Liver (tissue), 9 donors: ENCODE measurements around the gene TMEM135. TPM values are rescaled to one million over a fixed set of nuclear protein-coding genes. Genes with fewer than 3 reads are reported as not detected.
"Not testable (repeated sequence)": the region's sequence is repeated elsewhere in the genome, so short reads cannot be mapped to it uniquely, and the experiment has no call there.

Experiments
- DNase-seq: peaks from one replicate; pipeline ENCODE4 v3.0.0-alpha.2; 2017; ENCODE audit warnings: low spot score
- H3K27ac ChIP-seq, 2 donors: one replicate each; pipeline ENCODE4 v1.7.0; 2013; ENCODE audit warnings: inconsistent platforms in 2 of 2, low read length in 2 of 2, control low read depth in 1 of 2, low read depth in 1 of 2, mild to moderate bottlenecking in 1 of 2
- H3K27me3 ChIP-seq, 4 donors: one replicate each; pipeline versions ENCODE4 v1.6.1 to v1.7.0; 2013; ENCODE audit warnings: low read length in 3 of 4, inconsistent platforms in 1 of 4, mild to moderate bottlenecking in 1 of 4, moderate library complexity in 1 of 4; ENCODE audit not compliant: control insufficient read depth in 4 of 4, insufficient read depth in 4 of 4
- H3K36me3 ChIP-seq, 4 donors: one replicate each; pipeline versions ENCODE4 v1.6.1 to v1.7.0; 2013; ENCODE audit warnings: low read length in 3 of 4, mild to moderate bottlenecking in 3 of 4, low read depth in 1 of 4, moderate library complexity in 1 of 4; ENCODE audit not compliant: control insufficient read depth in 4 of 4, insufficient read depth in 3 of 4
- H3K4me1 ChIP-seq, 4 donors: one replicate each; pipeline versions ENCODE4 v1.6.1 to v1.7.0; 2013; ENCODE audit warnings: low read length in 3 of 4, mild to moderate bottlenecking in 3 of 4, moderate library complexity in 1 of 4; ENCODE audit not compliant: control insufficient read depth in 4 of 4, insufficient read depth in 4 of 4
- H3K4me3 ChIP-seq, 3 donors: one replicate each; pipeline versions ENCODE4 v1.6.1 to v1.7.0; 2013; ENCODE audit warnings: low read length in 3 of 3, control low read depth in 1 of 3, low read depth in 1 of 3, mild to moderate bottlenecking in 1 of 3
- H3K9ac ChIP-seq, 2 donors: one replicate each; pipeline ENCODE4 v1.7.0; 2013; ENCODE audit warnings: low read length in 2 of 2, mild to moderate bottlenecking in 2 of 2, moderate library complexity in 2 of 2, control low read depth in 1 of 2, low read depth in 1 of 2
- H3K9me3 ChIP-seq, 4 donors: one replicate each; pipeline versions ENCODE4 v1.6.1 to v1.7.0; 2013; ENCODE audit warnings: low read length in 3 of 4; ENCODE audit not compliant: control insufficient read depth in 4 of 4
- CTCF ChIP-seq: fragments of 150-350 bp; IDR thresholded peaks from 2 replicates; pipeline ENCODE4 v1.5.1; 2017; ENCODE audit warnings: improper control_type of control experiment, low read depth, low read length; ENCODE audit not compliant: missing input control
- EGR1 ChIP-seq, 2 donors: IDR thresholded peaks; 2 replicates each; pipeline ENCODE4 v1.6.1; 2016 to 2018; ENCODE audit warnings: antibody characterized with exemption in 2 of 2, low read depth in 2 of 2
- FOXA1 ChIP-seq: IDR thresholded peaks from 2 replicates; pipeline ENCODE4 v1.6.1; 2016; ENCODE audit warnings: antibody characterized with exemption
- HNF4A ChIP-seq, 2 donors: conservative IDR thresholded peaks; 2 replicates each; pipeline ENCODE4 v1.6.1; 2016; ENCODE audit warnings: antibody characterized with exemption in 2 of 2, mild to moderate bottlenecking in 2 of 2
- HNF4G ChIP-seq: IDR thresholded peaks from 2 replicates; pipeline ENCODE4 v1.6.1; 2016; ENCODE audit warnings: antibody characterized with exemption
- NR2F2 ChIP-seq: IDR thresholded peaks from 2 replicates; pipeline ENCODE4 v1.6.1; 2016; ENCODE audit warnings: antibody characterized with exemption
- RAD21 ChIP-seq, 2 donors: IDR thresholded peaks; 2 replicates each; pipeline ENCODE4 v1.6.1; 2016; ENCODE audit warnings: antibody characterized with exemption in 2 of 2, mild to moderate bottlenecking in 2 of 2
- REST ChIP-seq: IDR thresholded peaks from 2 replicates; pipeline ENCODE4 v1.6.1; 2016; ENCODE audit warnings: antibody characterized with exemption, mild to moderate bottlenecking
- SP1 ChIP-seq: IDR thresholded peaks from 2 replicates; pipeline ENCODE4 v1.6.1; 2018; ENCODE audit warnings: antibody characterized with exemption, mild to moderate bottlenecking
- TAF1 ChIP-seq: conservative IDR thresholded peaks from 2 replicates; pipeline ENCODE4 v1.6.1; 2016; ENCODE audit warnings: antibody characterized with exemption, mild to moderate bottlenecking
- WGBS: extraction: QIAGEN DNeasy Blood & Tissue Kit; methylation state at CpG from one replicate; pipeline ENCODE4 v1.1.7; 2013; 5-methylcytosine and 5-hydroxymethylcytosine counted together
- polyA plus RNA-seq, 2 donors: library from polyadenylated mRNA; stranded (reverse) in 1 of 2; unstranded in 1 of 2; fragments of 200-250 nt in 1 of 2; fragments of >200 nt in 1 of 2; fragmentation: Nextera tagmentation in 1 of 2; extraction: Ambion mirVana in 1 of 2; gene quantifications; one replicate each; pipeline versions ENCODE4 v1.2.1 to v1.2.3, GENCODE V29; 2013 to 2015
- total RNA-seq, 2 donors: library from RNA; depleted of rRNA; stranded (reverse); fragments of >200 nt; gene quantifications; one replicate each; pipeline ENCODE4 v1.2.3, GENCODE V29; 2014
- TF ChIP-seq, protein P1 (sequence below): IDR thresholded peaks from 2 replicates; pipeline ENCODE4 v1.6.1; 2016; ENCODE audit warnings: antibody characterized with exemption
- donor health status: healthy.
- donor health status: healthy.
- donor health status: healthy.
- donor health status: healthy.
- donor health status: healthy.

The TMEM135 gene
- total and polyA plus RNA-seq, 4 donors, result 10.0 to 38.9 (median 23.5) TPM

DNA sequence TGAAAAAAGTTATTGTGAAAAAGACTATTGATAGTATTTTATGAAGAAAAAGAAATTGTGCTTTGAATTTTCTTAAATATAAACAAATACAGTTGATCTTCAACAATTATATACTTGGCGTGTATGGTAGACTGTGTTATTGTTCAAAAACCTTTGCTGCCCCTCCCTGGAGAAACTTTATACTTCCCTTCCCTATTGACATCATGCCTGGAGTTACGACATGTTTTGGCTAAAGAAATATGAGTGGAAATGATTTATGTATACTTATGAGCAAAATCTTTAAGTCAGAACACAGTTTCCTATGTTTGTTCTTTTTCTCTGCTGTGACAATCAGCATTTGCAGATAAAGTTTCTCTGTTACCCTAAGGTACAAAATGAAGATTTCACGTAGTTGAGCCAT is 243.8 kb downstream of the TMEM135 start:
- no peaks in the 10 kb centered on the region for H3K27me3 ChIP-seq
- peaks cover 2 to 10% (median 7%) of the 10 kb centered on the region in 4 donors for H3K4me1 ChIP-seq
- no peak for DNase-seq
- H3K4me3 ChIP-seq, result no peak overlapping the region
- H3K9ac ChIP-seq, result no peak overlapping the region
- TF ChIP-seq CTCF (peak; percentile 24), RAD21 (IDR thresholded peaks at IDR 0.05) (peak; percentile 63 to 67), HNF4A (conservative IDR thresholded peaks at IDR 0.05) (no peak)
- no peaks in the 10 kb centered on the region for H3K9me3 ChIP-seq
- WGBS, result 66% methylated on average over 3 of the region's 3 CpGs
- H3K36me3 ChIP-seq, result no peaks in the 10 kb centered on the region
- no peak overlapping the region for H3K27ac ChIP-seq

- no peak overlapping the region for H3K27ac ChIP-seq
- peaks cover 2 to 10% (median 7%) of the 10 kb centered on the region in 4 donors for H3K4me1 ChIP-seq
- no peak overlapping the region for H3K4me3 ChIP-seq
- TF ChIP-seq CTCF (no peak), HNF4A (conservative IDR thresholded peaks at IDR 0.05) (no peak), FOXA1 (no peak), SP1 (no peak), HNF4G (no peak), TAF1 (no peak), REST (no peak), RAD21 (IDR thresholded peaks at IDR 0.05) (no peak), EGR1 (IDR thresholded peaks at IDR 0.05; ENCODE audit: low read depth in 2 of 2) (no peak), NR2F2 (no peak)
- TF ChIP-seq, protein P1, sequence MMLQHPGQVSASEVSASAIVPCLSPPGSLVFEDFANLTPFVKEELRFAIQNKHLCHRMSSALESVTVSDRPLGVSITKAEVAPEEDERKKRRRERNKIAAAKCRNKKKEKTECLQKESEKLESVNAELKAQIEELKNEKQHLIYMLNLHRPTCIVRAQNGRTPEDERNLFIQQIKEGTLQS, result no peak
- DNase-seq, result no peak
- no peak overlapping the region for H3K9ac ChIP-seq
- WGBS, result 77% methylated on average over 2 of the region's 2 CpGs
- no peaks in the 10 kb centered on the region for H3K9me3 ChIP-seq
- H3K36me3 ChIP-seq, result no peaks in the 10 kb centered on the region
- H3K27me3 ChIP-seq, result no peaks in the 10 kb centered on the region
Measured at GRCh38 chr11:87284306-87284705, 246.6 kb downstream of the TMEM135 start.

- H3K27me3 ChIP-seq, H3K27ac ChIP-seq, DNase-seq, H3K4me1 ChIP-seq, H3K36me3 ChIP-seq, H3K9ac ChIP-seq, H3K9me3 ChIP-seq, H3K4me3 ChIP-seq: not testable (repeated sequence)
- 91% methylated on average over 7 of the region's 7 CpGs for WGBS
Measured at GRCh38 chr11:87285674-87286073, 247.9 kb downstream of the TMEM135 start.
